ENCODE data around the gene FNBP1.

GRCh38 chr9:129934041-129934591 lies 108.9 kb downstream of the FNBP1 start:
- no peak for TF ChIP-seq CTCF (IDR thresholded peaks at IDR 0.05; ENCODE audit: low read depth, low read length, poor library complexity, severe bottlenecking)
- TF ChIP-seq EZH2phosphoT487 (IDR thresholded peaks at IDR 0.05; ENCODE audit: borderline replicate concordance, low read length): no peak

Data from DOHH2 (cell line).